C4-2B (cell line): ENCODE measurements around the gene AKAP3.

Source experiments
- CTCF ChIP-seq: fragments of 450-650 bp; conservative IDR thresholded peaks from 2 replicates; pipeline ENCODE4 v1.5.1; 2017; ENCODE audit warnings: mild to moderate bottlenecking
- ZFX ChIP-seq: fragments of 450-650 bp; IDR thresholded peaks from 2 replicates; pipeline ENCODE4 v1.6.1; 2017

GRCh38 chr12:4595881-4596280, 53.0 kb downstream of the AKAP3 start:
- TF ChIP-seq CTCF (no peak), ZFX (no peak)
